OCI-LY1 (cell line): ENCODE results near the gene OS9.
"Not testable (repeated sequence)": the region's sequence is repeated elsewhere in the genome, so short reads cannot be mapped to it uniquely, and the experiment has no call there.

Experiments used
- H2AFZ ChIP-seq: fragments of 200-600 bp; sonication (generic), shearing (Covaris generic); 2 replicates; pipeline ENCODE4 v1.6.0; 2014; ENCODE audit warnings: antibody characterized with exemption, mild to moderate bottlenecking, low read length
- H3F3A ChIP-seq: fragments of 200-600 bp; sonication (generic), shearing (Covaris generic); 2 replicates; pipeline ENCODE4 v1.6.0; 2014; ENCODE audit warnings: mild to moderate bottlenecking, antibody characterized with exemption, low read length, moderate library complexity; ENCODE audit not compliant: insufficient read depth
- H3K27ac ChIP-seq: fragments of 200-600 bp; sonication (generic); 2 replicates; pipeline ENCODE4 v1.5.1; 2014; ENCODE audit warnings: low read length, mixed run types, mild to moderate bottlenecking, low read depth; ENCODE audit not compliant: poor library complexity, severe bottlenecking
- H3K27me3 ChIP-seq: fragments of 200-600 bp; sonication (generic); 2 replicates; pipeline ENCODE4 v1.6.0; 2014; ENCODE audit warnings: antibody characterized with exemption, mild to moderate bottlenecking, low read length, moderate library complexity; ENCODE audit not compliant: insufficient read depth
- H3K36me3 ChIP-seq: fragments of 200-600 bp; sonication (generic); 2 replicates; pipeline ENCODE4 v1.6.1; 2014; ENCODE audit warnings: mild to moderate bottlenecking, antibody characterized with exemption, low read length, moderate library complexity, mixed read lengths; ENCODE audit not compliant: insufficient read depth
- H3K4me1 ChIP-seq: fragments of 200-600 bp; sonication (generic); 2 replicates; pipeline ENCODE4 v1.5.1; 2014; ENCODE audit warnings: mild to moderate bottlenecking, low read length, moderate library complexity; ENCODE audit not compliant: insufficient read depth, severe bottlenecking
- H3K4me2 ChIP-seq: fragments of 200-600 bp; sonication (generic), shearing (Covaris generic); 2 replicates; pipeline ENCODE4 v1.6.1; 2014; ENCODE audit warnings: low read length
- H3K4me3 ChIP-seq: fragments of 200-600 bp; sonication (generic); 2 replicates; pipeline ENCODE4 v1.5.1; 2014; ENCODE audit warnings: low read length, low read depth, mild to moderate bottlenecking, mixed read lengths; ENCODE audit not compliant: poor library complexity, severe bottlenecking
- H3K79me2 ChIP-seq: fragments of 200-600 bp; shearing (Covaris generic); 2 replicates; pipeline ENCODE4 v1.6.1; 2016; ENCODE audit warnings: mixed run types, low read length, mixed read lengths; ENCODE audit not compliant: insufficient read depth
- H3K9ac ChIP-seq: fragments of 200-600 bp; sonication (generic), shearing (Covaris generic); 2 replicates; pipeline ENCODE4 v1.6.1; 2014; ENCODE audit warnings: mild to moderate bottlenecking, low read length, mixed read lengths
- H3K9me2 ChIP-seq: fragments of 200-600 bp; sonication (generic), shearing (Covaris generic); 2 replicates; pipeline ENCODE4 v1.6.1; 2014; ENCODE audit warnings: low read depth, mild to moderate bottlenecking, low read length, mixed read lengths
- H3K9me3 ChIP-seq: fragments of 200-600 bp; shearing (Covaris generic); 2 replicates; pipeline ENCODE4 v1.6.1; 2014; ENCODE audit warnings: low read length, mixed read lengths
- H4K20me1 ChIP-seq: fragments of 200-600 bp; sonication (generic), shearing (Covaris generic); 2 replicates; pipeline ENCODE4 v1.6.0; 2016; ENCODE audit warnings: mild to moderate bottlenecking, low read length; ENCODE audit not compliant: insufficient read depth
- CTCF ChIP-seq: fragments of 200-600 bp; sonication (generic), shearing (Covaris generic); IDR thresholded peaks from 2 replicates; pipeline ENCODE4 v1.5.1; 2017; ENCODE audit warnings: mild to moderate bottlenecking, antibody characterized with exemption, low read length, moderate library complexity, mixed read lengths
- EZH2 ChIP-seq: fragments of 200-600 bp; sonication (generic), shearing (Covaris generic); IDR thresholded peaks from 2 replicates; pipeline ENCODE4 v1.8.0; 2017; ENCODE audit warnings: borderline replicate concordance, mixed run types, mild to moderate bottlenecking, antibody characterized with exemption, low read length, moderate library complexity, mixed read lengths

The OS9 gene

DNA sequence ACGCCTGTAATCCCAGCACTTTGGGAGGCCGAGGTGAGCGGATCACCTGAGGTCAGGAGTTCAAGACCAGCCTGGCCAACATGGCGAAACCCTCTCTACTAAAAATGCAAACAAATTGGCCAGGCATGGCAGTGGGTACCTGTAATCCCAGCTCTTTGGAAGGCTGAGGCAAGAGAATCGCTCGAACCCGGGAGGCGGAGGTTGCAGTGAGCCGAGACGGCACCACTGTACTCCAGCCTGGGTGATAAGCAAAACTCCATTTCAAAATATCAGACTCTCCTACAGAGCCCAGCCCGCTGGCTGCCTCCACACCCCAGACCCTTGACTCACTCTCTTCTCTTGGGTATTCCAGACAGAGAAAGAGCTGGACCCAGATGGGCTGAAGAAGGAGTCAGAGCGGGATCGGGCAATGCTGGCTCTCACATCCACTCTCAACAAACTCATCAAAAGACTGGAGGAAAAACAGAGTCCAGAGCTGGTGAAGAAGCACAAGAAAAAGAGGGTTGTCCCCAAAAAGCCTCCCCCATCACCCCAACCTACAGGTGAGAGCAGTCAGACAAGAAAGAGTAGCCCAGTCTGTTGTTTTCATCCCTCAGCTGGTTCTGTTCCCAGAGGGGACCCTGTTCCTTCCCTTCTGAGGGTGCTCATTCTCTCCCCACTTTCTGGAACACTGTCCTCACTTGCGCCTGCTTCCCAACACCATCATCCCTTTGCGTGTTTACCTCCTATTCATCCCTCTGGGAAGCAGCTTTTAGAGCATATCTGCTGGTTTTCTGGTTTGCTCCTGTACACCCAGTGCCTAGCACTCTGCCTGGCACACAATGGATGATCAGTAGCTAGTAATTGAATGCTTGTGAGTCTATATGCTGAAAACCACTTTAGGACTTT lies 25.0 kb downstream of the OS9 start:
- H3K79me2 ChIP-seq, result no peaks in the 10 kb centered on the region
- no peak overlapping the region for H3K4me2 ChIP-seq
- no peaks in the 10 kb centered on the region for H3K9me3 ChIP-seq
- TF ChIP-seq CTCF (no peak), EZH2 (no peak)
- no peak overlapping the region for H3K4me3 ChIP-seq
- H3K27ac ChIP-seq, result no peak overlapping the region
- no peak overlapping the region for H2AFZ ChIP-seq
- no peaks in the 10 kb centered on the region for H4K20me1 ChIP-seq
- no peaks in the 10 kb centered on the region for H3K27me3 ChIP-seq
- H3K9ac ChIP-seq, result no peak overlapping the region
- H3K36me3 ChIP-seq, result peaks cover 68% of the 10 kb centered on the region
- H3K4me1 ChIP-seq, result peaks cover 7% of the 10 kb centered on the region
- H3K9me2 ChIP-seq, result no peaks in the 10 kb centered on the region
- H3F3A ChIP-seq, result no peaks in the 10 kb centered on the region; the same call in 1 of the 2 replicates

- Histone ChIP-seq H4K20me1 (no peaks in the 10 kb centered on the region), H3K4me3 (no peak overlapping the region), H3K79me2 (no peaks in the 10 kb centered on the region), H2AFZ (no peak overlapping the region), H3K27me3 (no peaks in the 10 kb centered on the region), H3K4me2 (no peak overlapping the region), H3F3A (peaks cover 3% of the 10 kb centered on the region), H3K36me3 (peaks cover 61% of the 10 kb centered on the region), H3K9me3 (no peaks in the 10 kb centered on the region), H3K9ac (no peak overlapping the region), H3K4me1 (peaks cover 7% of the 10 kb centered on the region), H3K27ac (no peak overlapping the region), H3K9me2 (no peaks in the 10 kb centered on the region)
- TF ChIP-seq CTCF (no peak), EZH2 (no peak)
Measured at GRCh38 chr12:57719777-57720605, 26.1 kb downstream of the OS9 start.

GRCh38 chr12:57720606-57721595 lies 27.0 kb downstream of the OS9 start:
- Histone ChIP-seq H3K4me2 (no peak overlapping the region), H2AFZ (no peak overlapping the region), H3K4me1 (peaks cover 4% of the 10 kb centered on the region), H3K9me3 (no peaks in the 10 kb centered on the region), H3K9me2 (no peaks in the 10 kb centered on the region), H4K20me1 (no peaks in the 10 kb centered on the region), H3K9ac (no peak overlapping the region), H3K79me2 (no peaks in the 10 kb centered on the region), H3K27me3 (no peaks in the 10 kb centered on the region), H3K27ac (no peak overlapping the region), H3K36me3 (peaks cover 58% of the 10 kb centered on the region), H3F3A (peaks cover 3% of the 10 kb centered on the region), H3K4me3 (no peak overlapping the region)
- TF ChIP-seq EZH2 (no peak), CTCF (no peak)

GRCh38 chr12:57721846-57722608 lies 28.1 kb downstream of the OS9 start:
- peaks cover 56% of the 10 kb centered on the region for H3K36me3 ChIP-seq
- not testable (repeated sequence) for H3K9ac ChIP-seq, H3K4me2 ChIP-seq, H3K27ac ChIP-seq, H2AFZ ChIP-seq, H4K20me1 ChIP-seq, H3K79me2 ChIP-seq, H3K9me3 ChIP-seq, H3F3A ChIP-seq, H3K9me2 ChIP-seq, H3K27me3 ChIP-seq, H3K4me1 ChIP-seq, H3K4me3 ChIP-seq
